Measurements from ENCODE around the gene SKIC2.

SKIC2 gene

DNA sequence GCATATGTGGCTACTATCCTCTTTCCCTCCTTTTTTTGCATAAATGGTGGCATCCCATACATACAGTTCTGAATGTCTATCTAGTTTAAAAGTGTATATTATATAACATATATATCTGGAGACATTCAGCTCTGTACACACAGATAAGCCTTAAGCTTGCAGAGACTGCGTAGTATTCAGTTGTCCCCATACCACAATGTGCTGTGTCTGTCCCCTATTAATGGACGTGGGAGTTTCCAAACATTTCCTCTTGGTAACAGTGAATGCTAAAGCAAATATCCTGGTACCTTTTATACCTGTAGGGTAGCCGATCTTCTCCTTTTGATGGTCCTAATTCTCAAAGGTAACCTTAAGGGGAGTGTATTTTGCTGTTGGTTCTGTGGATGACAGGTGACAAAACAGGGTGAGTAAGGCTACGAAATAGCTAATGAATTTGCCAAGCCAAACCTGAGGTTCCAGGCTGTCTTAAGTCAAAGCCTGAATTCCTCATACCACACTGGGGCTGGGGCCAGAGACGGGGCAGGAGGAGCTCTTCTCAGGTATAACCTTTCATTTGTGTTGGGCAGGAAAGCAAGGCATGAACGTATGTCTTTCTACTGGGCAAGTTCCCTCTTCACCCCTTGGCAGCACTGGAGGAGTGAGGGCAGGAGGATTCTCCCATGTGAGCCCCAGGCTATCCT is 39.2 kb upstream of the SKIC2 start:
- POLR2A ChIA-PET = no interaction called here
- TF ChIP-seq, protein P1, sequence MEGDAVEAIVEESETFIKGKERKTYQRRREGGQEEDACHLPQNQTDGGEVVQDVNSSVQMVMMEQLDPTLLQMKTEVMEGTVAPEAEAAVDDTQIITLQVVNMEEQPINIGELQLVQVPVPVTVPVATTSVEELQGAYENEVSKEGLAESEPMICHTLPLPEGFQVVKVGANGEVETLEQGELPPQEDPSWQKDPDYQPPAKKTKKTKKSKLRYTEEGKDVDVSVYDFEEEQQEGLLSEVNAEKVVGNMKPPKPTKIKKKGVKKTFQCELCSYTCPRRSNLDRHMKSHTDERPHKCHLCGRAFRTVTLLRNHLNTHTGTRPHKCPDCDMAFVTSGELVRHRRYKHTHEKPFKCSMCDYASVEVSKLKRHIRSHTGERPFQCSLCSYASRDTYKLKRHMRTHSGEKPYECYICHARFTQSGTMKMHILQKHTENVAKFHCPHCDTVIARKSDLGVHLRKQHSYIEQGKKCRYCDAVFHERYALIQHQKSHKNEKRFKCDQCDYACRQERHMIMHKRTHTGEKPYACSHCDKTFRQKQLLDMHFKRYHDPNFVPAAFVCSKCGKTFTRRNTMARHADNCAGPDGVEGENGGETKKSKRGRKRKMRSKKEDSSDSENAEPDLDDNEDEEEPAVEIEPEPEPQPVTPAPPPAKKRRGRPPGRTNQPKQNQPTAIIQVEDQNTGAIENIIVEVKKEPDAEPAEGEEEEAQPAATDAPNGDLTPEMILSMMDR (IDR thresholded peaks at IDR 0.05; ENCODE audit: control extremely low read depth, extremely low read depth, low read depth, missing control alignments) = no peak
- DNase-seq (ENCODE audit: extremely low spot score) = no peak
- CTCF ChIA-PET = interaction anchor here (0.9 to 1.4 kb wide), 4 partner anchors 10 to 247 kb away, joined by 3 to 4 read pairs (median 4); partner anchors contain the start of gene ZBTB12

DNA sequence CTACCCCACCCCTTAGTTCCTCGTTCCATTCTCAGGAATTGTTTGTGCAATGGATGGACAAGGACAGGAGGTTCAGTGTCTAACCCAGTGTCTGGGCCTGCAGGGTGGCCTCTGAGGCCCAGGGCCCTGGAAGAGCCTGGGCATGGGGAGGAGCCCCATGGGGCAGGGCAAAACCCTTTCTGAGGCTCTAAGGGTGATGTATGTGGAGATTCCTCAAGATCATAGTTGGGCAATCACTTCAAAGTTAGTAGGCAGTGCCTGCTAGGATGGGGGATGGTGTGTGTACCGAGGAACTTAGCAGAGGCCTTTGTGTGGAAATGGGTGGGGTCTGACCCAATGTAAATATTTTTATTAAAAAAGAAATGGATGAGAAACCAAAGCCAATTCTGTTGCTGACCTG is 38.2 kb upstream of the SKIC2 start:
- ChIA-PET POLR2A (interaction anchor here (1.2 kb wide), 1 partner anchor 58 kb away, joined by 3 read pairs; the partner anchor contains the start of gene NEU1), CTCF (interaction anchor here (0.7 to 1.5 kb wide), 5 partner anchors 9 to 33 kb away, joined by 3 to 4 read pairs (median 4); no protein-coding TSS in a partner anchor)
- DNase-seq (ENCODE audit: extremely low spot score) = no peak
- TF ChIP-seq, protein P1 (IDR thresholded peaks at IDR 0.05; ENCODE audit: control extremely low read depth, extremely low read depth, low read depth, missing control alignments) = no peak

DNA sequence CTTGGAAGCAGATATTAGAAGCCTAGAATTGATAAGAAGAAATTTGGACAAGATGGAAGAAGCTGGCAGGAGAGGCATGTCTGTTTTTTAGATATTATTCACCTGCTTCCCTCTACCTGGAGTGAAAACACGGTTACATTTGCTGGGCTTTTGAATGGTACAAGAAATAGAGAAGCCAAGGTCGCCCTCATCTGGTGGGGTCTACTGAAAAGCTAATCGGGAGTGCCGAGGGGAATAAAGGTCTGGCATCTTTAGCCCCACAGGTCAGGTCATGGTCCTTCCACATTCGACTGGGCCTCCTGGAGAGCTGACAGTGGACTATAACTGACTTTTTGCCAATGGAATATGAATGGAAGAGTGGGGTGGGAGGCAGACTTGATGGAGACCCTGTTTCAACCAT is 36.0 kb upstream of the SKIC2 start:
- POLR2A ChIA-PET = no interaction called here
- TF ChIP-seq, protein P1 (IDR thresholded peaks at IDR 0.05; ENCODE audit: control extremely low read depth, extremely low read depth, low read depth, missing control alignments) = peak; percentile 55
- no peak for DNase-seq (ENCODE audit: extremely low spot score)
- CTCF ChIA-PET = interaction anchor here (1.0 to 2.8 kb wide), 5 partner anchors 9 to 42 kb away, joined by 3 to 10 read pairs (median 5); no protein-coding TSS in a partner anchor

DNA sequence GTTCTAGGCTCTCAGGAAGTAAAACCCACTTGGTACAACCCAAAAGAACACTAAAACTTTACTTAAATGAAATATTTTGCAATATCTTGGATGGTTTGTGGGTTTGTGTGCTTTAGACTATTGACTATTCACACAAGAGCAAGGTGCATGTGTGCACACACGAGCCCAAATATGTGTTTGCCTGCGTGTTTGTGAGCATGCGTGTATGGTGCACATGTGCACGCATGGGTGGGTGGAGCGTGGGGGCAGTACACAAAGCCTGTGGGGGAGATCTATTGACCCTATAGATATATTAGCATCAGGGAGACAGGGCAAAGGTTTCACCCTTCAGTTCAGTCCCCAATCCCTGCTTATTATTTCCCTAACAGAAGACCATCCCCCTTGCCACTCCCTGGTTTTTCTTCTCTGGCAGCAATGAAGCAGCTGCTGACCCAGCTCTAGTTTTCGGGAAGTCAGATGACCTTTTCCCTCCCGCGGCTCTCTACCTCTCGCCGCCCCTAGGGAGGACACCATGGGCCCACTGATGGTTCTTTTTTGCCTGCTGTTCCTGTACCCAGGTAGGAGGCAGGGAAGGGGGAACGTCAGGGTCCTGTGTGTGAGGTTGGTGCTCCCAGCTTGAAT is 31.6 kb upstream of the SKIC2 start, which contains the start of gene C2:
TSS of gene C2 (plus strand) at position 476 of the 621 bp plus-strand sequence. CDS start at position 512, 36 bp downstream.
- TF ChIP-seq, protein P1 (IDR thresholded peaks at IDR 0.05; ENCODE audit: control extremely low read depth, extremely low read depth, low read depth, missing control alignments) = no peak
- ChIA-PET POLR2A (no interaction called here), CTCF (no interaction called here)
- no peak for DNase-seq (ENCODE audit: extremely low spot score)

DNA sequence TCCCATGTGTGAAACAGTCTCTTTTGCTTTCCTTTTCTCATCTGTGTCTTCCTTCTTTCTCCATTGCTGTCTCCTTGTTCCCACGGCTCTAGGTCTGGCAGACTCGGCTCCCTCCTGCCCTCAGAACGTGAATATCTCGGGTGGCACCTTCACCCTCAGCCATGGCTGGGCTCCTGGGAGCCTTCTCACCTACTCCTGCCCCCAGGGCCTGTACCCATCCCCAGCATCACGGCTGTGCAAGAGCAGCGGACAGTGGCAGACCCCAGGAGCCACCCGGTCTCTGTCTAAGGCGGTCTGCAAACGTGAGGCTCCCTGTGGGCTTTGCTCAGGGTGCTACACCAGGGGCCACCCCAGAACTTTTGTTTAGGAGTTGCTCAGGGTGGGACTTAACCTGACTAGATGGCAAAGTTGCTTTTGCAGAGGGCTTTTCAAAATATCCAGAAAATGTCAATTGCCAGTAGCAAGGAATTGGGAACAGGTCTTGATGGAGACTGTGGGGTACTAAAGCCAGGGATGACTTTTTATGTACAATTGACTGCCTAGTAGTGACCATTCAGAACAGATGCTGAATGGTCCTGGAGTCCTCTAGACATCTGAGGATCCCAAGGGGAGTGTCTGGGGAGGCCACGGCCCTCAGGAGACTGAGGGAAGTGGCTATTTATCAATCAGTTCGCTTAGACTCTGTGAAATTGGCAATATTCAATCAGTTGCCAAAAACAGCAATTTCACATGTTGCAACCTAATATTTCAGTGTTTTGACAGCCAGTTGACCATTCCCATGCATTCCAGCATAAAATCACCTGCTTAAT is 30.9 kb upstream of the SKIC2 start:
- DNase-seq (ENCODE audit: extremely low spot score) = no peak
- ChIA-PET CTCF (no interaction called here), POLR2A (no interaction called here)
- TF ChIP-seq, protein P1 (IDR thresholded peaks at IDR 0.05; ENCODE audit: control extremely low read depth, extremely low read depth, low read depth, missing control alignments) = no peak

DNA sequence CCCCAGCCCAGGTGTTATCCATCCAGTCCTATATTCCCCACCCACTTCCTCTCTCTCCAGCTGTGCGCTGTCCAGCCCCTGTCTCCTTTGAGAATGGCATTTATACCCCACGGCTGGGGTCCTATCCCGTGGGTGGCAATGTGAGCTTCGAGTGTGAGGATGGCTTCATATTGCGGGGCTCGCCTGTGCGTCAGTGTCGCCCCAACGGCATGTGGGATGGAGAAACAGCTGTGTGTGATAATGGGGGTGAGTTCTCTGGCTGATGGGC is 30.4 kb upstream of the SKIC2 start:
- ChIA-PET CTCF (interaction anchor here (1.6 to 1.8 kb wide), 2 partner anchors 8 to 41 kb away, joined by 3 to 4 read pairs; no protein-coding TSS in a partner anchor), POLR2A (no interaction called here)
- no peak for DNase-seq (ENCODE audit: extremely low spot score)

More for the DNA sequence above, 30.4 kb upstream of the SKIC2 start:
- TF ChIP-seq, protein P1 (IDR thresholded peaks at IDR 0.05; ENCODE audit: control extremely low read depth, extremely low read depth, low read depth, missing control alignments) = no peak
